Measurements from ENCODE around the gene ATF6B. TPM values are rescaled to one million over a fixed set of nuclear protein-coding genes. Genes with fewer than 3 reads are reported as not detected.

The ATF6B gene
- total and polyA plus RNA-seq, 2 of the 13 experiments (the other 11 are each of a cell fraction or from before 2014, with no cell fraction given): 18.1 to 44.0 TPM

- TF ChIP-seq ZBTB1 (CRISPR knock-in tag; IDR thresholded peaks at IDR 0.05; ENCODE audit: borderline replicate concordance): no peak
- no peak for TF ChIP-seq TOPORS (CRISPR knock-in tag; IDR thresholded peaks at IDR 0.05)
- TF ChIP-seq ZNF816 (CRISPR knock-in tag; IDR thresholded peaks at IDR 0.05; ENCODE audit: borderline replicate concordance): no peak
- no peak for TF ChIP-seq ZSCAN21 (CRISPR knock-in tag; IDR thresholded peaks at IDR 0.05; ENCODE audit: borderline replicate concordance)
- no peak for TF ChIP-seq KDM1A (CRISPR knock-in tag; IDR thresholded peaks at IDR 0.05)
- TF ChIP-seq ZNF512B (CRISPR knock-in tag; IDR thresholded peaks at IDR 0.05; ENCODE audit: borderline replicate concordance): no peak
- 0 out of 2 replicates have a peak, but pooled peaks have one; percentile 13 for TF ChIP-seq ZFX (CRISPR knock-in tag; IDR thresholded peaks at IDR 0.05; ENCODE audit: low read depth)
- no peak for TF ChIP-seq JUNB (CRISPR knock-in tag; IDR thresholded peaks at IDR 0.05; ENCODE audit: borderline replicate concordance)
- TF ChIP-seq ZNF766 (CRISPR knock-in tag; IDR thresholded peaks at IDR 0.05; ENCODE audit: borderline replicate concordance): no peak
- TF ChIP-seq SKIL (CRISPR knock-in tag; IDR thresholded peaks at IDR 0.05; ENCODE audit: borderline replicate concordance): no peak
- TF ChIP-seq, protein P1, sequence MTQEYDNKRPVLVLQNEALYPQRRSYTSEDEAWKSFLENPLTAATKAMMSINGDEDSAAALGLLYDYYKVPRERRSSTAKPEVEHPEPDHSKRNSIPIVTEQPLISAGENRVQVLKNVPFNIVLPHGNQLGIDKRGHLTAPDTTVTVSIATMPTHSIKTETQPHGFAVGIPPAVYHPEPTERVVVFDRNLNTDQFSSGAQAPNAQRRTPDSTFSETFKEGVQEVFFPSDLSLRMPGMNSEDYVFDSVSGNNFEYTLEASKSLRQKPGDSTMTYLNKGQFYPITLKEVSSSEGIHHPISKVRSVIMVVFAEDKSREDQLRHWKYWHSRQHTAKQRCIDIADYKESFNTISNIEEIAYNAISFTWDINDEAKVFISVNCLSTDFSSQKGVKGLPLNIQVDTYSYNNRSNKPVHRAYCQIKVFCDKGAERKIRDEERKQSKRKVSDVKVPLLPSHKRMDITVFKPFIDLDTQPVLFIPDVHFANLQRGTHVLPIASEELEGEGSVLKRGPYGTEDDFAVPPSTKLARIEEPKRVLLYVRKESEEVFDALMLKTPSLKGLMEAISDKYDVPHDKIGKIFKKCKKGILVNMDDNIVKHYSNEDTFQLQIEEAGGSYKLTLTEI (CRISPR knock-in tag; conservative IDR thresholded peaks at IDR 0.05): no peak
- TF ChIP-seq BCL3 (CRISPR knock-in tag; IDR thresholded peaks at IDR 0.05): no peak
- no peak for TF ChIP-seq ZNF879 (CRISPR knock-in tag; IDR thresholded peaks at IDR 0.05)
- TF ChIP-seq MIER3 (CRISPR knock-in tag; IDR thresholded peaks at IDR 0.05; ENCODE audit: borderline replicate concordance): peak; percentile 50; the same call in 1 of the 2 replicates
- TF ChIP-seq ZNF337 (CRISPR knock-in tag; IDR thresholded peaks at IDR 0.05; ENCODE audit: borderline replicate concordance, low read depth): no peak; the same call in 1 of the 2 replicates
- no peak for TF ChIP-seq NCOA5 (CRISPR knock-in tag; IDR thresholded peaks at IDR 0.05)
- TF ChIP-seq ISX (CRISPR knock-in tag; conservative IDR thresholded peaks at IDR 0.05): no peak
Observed at GRCh38 chr6:32177183-32177787, 49.2 kb upstream of the ATF6B start (continued).

All from HepG2 (cell line).